Measurements from ENCODE around the gene PTPRO. TPM values are rescaled to one million over a fixed set of nuclear protein-coding genes. Genes with fewer than 3 reads are reported as not detected.
"Not testable (repeated sequence)": the region's sequence is repeated elsewhere in the genome, so short reads cannot be mapped to it uniquely, and the experiment has no call there.

The PTPRO gene
- total RNA-seq, 3 donors from 2014 or later, result 11.0 to 39.9 (median 21.9) TPM

GRCh38 chr12:15608406-15608805, 286.1 kb downstream of the PTPRO start:
- no peak for TF ChIP-seq CTCF (IDR thresholded peaks at IDR 0.05)
- DNase-seq (no peak), ATAC-seq (no peak)
- no peaks in the 10 kb centered on the region for H3K36me3 ChIP-seq (ENCODE audit: low read depth)
- H3K9me3 ChIP-seq, result peaks cover 2% of the 10 kb centered on the region
- H3K4me3 ChIP-seq, result no peak overlapping the region
- intact Hi-C loops (cut with DNase I, micrococcal nuclease), result no loop called here
- H3K4me1 ChIP-seq (ENCODE audit: low read depth), result no peaks in the 10 kb centered on the region

GRCh38 chr12:15608941-15609340, 286.6 kb downstream of the PTPRO start:
- Histone ChIP-seq H3K4me3 (no peak overlapping the region), H3K36me3 (ENCODE audit: low read depth) (no peaks in the 10 kb centered on the region), H3K4me1 (ENCODE audit: low read depth) (no peaks in the 10 kb centered on the region), H3K9me3 (peaks cover 2% of the 10 kb centered on the region)
- TF ChIP-seq CTCF (IDR thresholded peaks at IDR 0.05), result no peak
- ATAC-seq, result no peak
- DNase-seq, result no peak
- intact Hi-C loops (cut with DNase I, micrococcal nuclease), result no loop called here

GRCh38 chr12:15613981-15614380, 291.7 kb downstream of the PTPRO start:
- Histone ChIP-seq H3K4me1 (ENCODE audit: low read depth) (no peaks in the 10 kb centered on the region), H3K36me3 (ENCODE audit: low read depth) (no peaks in the 10 kb centered on the region), H3K4me3 (no peak overlapping the region), H3K9me3 (peaks cover 2% of the 10 kb centered on the region)
- intact Hi-C loops (cut with DNase I, micrococcal nuclease), result no loop called here
- no peak for DNase-seq
- TF ChIP-seq CTCF (IDR thresholded peaks at IDR 0.05), result no peak
- no peak for ATAC-seq

GRCh38 chr12:15616495-15616894, 294.2 kb downstream of the PTPRO start:
- DNase-seq; H3K4me1 ChIP-seq (ENCODE audit: low read depth); intact Hi-C loops (cut with DNase I, micrococcal nuclease); H3K4me3 ChIP-seq; H3K36me3 ChIP-seq (ENCODE audit: low read depth); ATAC-seq; H3K9me3 ChIP-seq: not testable (repeated sequence)

- no peaks in the 10 kb centered on the region for H3K4me1 ChIP-seq (ENCODE audit: low read depth)
- TF ChIP-seq CTCF (IDR thresholded peaks at IDR 0.05), result no peak
- H3K36me3 ChIP-seq (ENCODE audit: low read depth), result no peaks in the 10 kb centered on the region
- DNase-seq (no peak), ATAC-seq (no peak)
- no peaks in the 10 kb centered on the region for H3K9me3 ChIP-seq
- intact Hi-C loops (cut with DNase I, micrococcal nuclease), result no loop called here
- no peak overlapping the region for H3K4me3 ChIP-seq
Observed at GRCh38 chr12:15620741-15621539, 298.6 kb downstream of the PTPRO start.

GRCh38 chr12:15625075-15625474, 302.8 kb downstream of the PTPRO start:
- Histone ChIP-seq H3K9me3 (no peaks in the 10 kb centered on the region), H3K4me3 (no peak overlapping the region), H3K36me3 (ENCODE audit: low read depth) (no peaks in the 10 kb centered on the region), H3K4me1 (ENCODE audit: low read depth) (peaks cover 3% of the 10 kb centered on the region)
- intact Hi-C loops (cut with DNase I, micrococcal nuclease), result no loop called here
- TF ChIP-seq CTCF (IDR thresholded peaks at IDR 0.05), result no peak
- no peak for DNase-seq
- no peak for ATAC-seq

Measured in mucosa of descending colon (tissue), 3 donors.